Fibroblast of the aortic adventitia (primary cell): ENCODE measurements around the gene RNU6-8. TPM values are rescaled to one million over a fixed set of nuclear protein-coding genes. Genes with fewer than 3 reads are reported as not detected.

ENCODE experiments used
- DNase-seq: peaks from one replicate; pipeline ENCODE4 v3.0.0-alpha.2; 2010; ENCODE audit warnings: low read depth
- H3K4me3 ChIP-seq: 2 replicates; pipeline ENCODE4 v1.5.1; 2011; ENCODE audit warnings: low read depth, mild to moderate bottlenecking, control low read depth, low read length, moderate library complexity
- total RNA-seq: library from RNA; depleted of rRNA; stranded (reverse); fragments of >200 nt; gene quantifications from 2 replicates; pipeline ENCODE4 v1.2.3, GENCODE V29; 2012; ENCODE audit warnings: low replicate concordance
- TF ChIP-seq, protein P1 (sequence below): IDR thresholded peaks from 2 replicates; pipeline ENCODE4 v1.5.1; 2011; ENCODE audit warnings: mild to moderate bottlenecking, low read length, control low read depth, inconsistent platforms; ENCODE audit not compliant: insufficient read depth

RNU6-8 gene
- total RNA-seq, 1 donor, result not detected

DNA sequence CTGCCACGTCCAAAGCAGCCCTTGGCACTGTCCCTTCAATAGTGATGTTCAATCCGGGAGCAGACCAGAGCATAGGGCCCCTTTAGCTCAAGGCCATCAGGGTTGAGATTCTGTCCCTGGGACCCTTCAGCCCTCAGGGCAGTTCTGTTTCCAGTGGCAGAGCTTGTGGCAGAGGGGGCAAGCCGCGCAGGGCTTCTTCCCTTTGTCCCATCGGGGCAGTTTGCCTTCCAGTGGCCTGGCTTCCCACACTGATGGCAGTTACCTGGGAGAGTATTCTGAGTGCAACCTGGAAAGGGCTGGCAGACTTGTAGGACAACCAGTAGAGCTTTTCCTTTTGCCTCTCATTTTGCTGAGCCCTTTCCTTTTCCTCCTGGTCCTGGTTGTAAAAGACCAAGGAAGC, 43.7 kb upstream of the RNU6-8 start:
- TF ChIP-seq, protein P1, sequence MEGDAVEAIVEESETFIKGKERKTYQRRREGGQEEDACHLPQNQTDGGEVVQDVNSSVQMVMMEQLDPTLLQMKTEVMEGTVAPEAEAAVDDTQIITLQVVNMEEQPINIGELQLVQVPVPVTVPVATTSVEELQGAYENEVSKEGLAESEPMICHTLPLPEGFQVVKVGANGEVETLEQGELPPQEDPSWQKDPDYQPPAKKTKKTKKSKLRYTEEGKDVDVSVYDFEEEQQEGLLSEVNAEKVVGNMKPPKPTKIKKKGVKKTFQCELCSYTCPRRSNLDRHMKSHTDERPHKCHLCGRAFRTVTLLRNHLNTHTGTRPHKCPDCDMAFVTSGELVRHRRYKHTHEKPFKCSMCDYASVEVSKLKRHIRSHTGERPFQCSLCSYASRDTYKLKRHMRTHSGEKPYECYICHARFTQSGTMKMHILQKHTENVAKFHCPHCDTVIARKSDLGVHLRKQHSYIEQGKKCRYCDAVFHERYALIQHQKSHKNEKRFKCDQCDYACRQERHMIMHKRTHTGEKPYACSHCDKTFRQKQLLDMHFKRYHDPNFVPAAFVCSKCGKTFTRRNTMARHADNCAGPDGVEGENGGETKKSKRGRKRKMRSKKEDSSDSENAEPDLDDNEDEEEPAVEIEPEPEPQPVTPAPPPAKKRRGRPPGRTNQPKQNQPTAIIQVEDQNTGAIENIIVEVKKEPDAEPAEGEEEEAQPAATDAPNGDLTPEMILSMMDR, result no peak

DNA sequence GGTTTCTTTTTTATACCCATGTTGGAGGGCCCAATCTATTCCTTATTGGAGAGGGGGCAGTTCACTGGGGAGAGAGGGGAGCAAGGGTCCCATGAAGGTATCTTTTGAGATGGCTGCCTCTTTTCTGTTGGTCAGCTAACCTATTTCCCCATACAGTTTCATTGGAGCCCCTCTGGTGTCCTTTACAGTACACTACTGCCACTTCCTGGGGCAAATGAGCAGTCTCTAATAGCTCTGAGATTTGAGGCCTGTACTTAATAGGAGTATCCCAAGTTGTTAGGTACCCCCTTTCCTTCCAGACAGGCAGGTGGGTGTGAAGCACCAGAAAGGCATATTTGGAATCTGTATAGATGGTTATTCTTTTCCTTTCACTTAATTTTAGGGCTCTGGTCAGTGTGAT, 41.3 kb upstream of the RNU6-8 start:
- DNase-seq, result no peak
- TF ChIP-seq, protein P1, result no peak
- no peak overlapping the region for H3K4me3 ChIP-seq

More for the DNA sequence above, 43.7 kb upstream of the RNU6-8 start:
- no peak overlapping the region for H3K4me3 ChIP-seq
- no peak for DNase-seq

DNA sequence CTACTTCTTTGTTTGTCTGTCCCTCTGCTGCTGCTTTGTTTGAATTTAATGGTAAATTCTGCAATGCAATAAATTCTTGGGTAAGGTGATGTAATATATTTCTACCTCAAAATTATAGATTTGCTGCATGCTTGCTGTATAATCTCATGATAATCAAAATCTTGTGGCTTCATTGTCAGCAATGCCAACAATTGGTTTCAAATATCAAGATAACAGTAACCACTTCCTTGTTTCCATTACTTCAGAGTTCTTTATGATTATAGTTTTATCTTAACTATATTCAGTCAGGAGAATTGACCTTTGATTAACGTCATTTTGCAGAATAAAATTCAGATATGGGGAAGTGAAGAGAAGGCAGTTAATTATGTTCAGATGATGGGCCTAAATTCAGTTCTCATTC, 30.2 kb upstream of the RNU6-8 start:
- peak; percentile 55 for DNase-seq
- H3K4me3 ChIP-seq, result no peak overlapping the region
- TF ChIP-seq, protein P1, result no peak

DNA sequence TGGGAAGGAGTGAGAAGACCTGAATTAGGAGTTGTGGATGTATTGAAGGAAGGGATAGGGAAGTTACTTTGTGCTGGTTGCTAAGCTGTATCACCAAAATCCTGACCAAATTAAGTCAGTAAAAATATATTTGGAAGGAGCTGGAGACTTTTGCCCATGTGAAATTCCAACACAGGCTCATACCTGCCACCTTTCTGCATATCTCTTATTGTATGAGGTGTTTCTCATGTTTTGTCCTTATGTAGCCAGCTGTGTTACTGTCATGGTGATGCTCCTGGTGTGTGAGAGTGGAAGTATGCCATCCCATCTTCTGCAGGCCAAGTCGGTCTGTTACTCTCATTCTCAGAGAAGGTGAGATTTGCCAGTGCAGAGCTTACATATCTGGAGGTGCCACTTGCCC, 29.4 kb upstream of the RNU6-8 start:
- TF ChIP-seq, protein P1, result no peak
- H3K4me3 ChIP-seq, result no peak overlapping the region
- DNase-seq, result no peak

DNA sequence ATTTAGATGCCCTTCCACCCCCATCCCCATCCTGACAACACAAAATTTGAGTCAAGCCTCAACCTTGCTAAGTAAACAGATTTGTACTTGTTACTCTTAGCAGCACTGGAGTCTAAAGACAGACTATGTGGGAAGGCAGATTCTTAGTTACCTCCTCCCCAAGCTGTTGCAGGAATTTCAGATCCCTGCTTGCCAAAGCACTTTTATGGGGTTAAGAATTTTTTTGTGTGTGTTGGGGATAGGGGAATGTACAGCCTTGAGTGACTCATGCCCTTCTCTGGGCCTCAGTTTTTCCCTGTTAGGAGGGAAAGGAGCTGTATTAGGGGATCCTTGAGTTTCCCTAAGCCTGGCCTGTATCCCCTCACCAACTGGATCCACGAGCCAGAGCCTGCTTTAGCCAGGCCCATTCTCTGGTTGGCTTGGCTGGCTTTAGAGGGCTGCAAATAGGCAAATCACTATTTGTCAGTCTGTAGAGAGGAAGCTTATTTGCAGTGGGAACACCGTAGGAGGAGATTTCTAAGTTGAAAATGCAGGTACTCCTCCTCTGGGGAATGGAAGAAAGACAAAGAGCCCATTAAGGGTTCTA, 27.7 kb upstream of the RNU6-8 start:
- TF ChIP-seq, protein P1, result no peak
- H3K4me3 ChIP-seq, result no peak overlapping the region
- peak; percentile 66 for DNase-seq

DNA sequence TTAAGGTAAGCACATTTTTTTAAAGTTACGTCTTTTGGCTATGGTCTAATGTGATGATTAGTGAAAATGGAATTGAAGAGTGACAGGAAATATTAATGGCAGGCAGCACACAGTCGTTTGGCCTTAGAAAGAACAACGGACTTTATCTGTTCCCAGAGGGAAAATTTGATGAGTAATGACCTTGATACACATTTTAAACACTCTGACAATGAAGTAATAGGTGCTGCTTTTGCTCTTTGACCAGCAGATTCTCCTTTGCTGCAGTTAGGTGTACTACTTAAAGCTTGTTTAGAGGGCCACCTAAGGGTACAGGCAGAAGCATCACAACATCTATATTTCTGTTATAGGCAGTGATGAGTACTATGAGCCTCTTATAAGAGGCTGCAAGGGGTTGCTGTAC, 27.1 kb upstream of the RNU6-8 start:
- DNase-seq, result peak; percentile 55
- TF ChIP-seq, protein P1, result no peak

DNA sequence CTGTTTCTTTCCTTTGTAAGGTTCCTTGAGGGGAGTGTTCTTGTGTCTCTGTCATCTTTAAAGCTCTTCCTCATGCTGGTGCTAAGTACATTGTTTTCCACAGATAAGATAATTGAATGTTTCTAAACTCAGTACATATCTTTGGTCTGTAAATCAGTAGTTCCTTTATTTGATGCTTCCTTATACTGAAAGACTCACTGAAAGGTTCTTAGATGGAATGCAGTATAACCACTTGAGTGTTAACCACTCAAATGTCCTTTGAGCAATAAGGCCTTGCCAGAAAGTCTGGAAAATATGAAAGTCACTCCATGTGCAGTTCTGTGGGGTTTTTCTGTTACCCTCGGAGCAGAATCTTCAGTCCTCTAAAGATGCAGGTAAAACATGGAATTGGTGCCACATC, 23.0 kb upstream of the RNU6-8 start:
- no peak for DNase-seq
- TF ChIP-seq, protein P1, result no peak
- no peak overlapping the region for H3K4me3 ChIP-seq

More for the DNA sequence above, 27.1 kb upstream of the RNU6-8 start:
- no peak overlapping the region for H3K4me3 ChIP-seq
